GM19238 (cell line): Measurements from ENCODE around the gene PKNOX2.

Experiments used
- DNase-seq: peaks from one replicate; pipeline ENCODE4 v3.0.0; 2011; ENCODE audit warnings: low spot score; ENCODE audit not compliant: insufficient read length

The PKNOX2 gene

GRCh38 chr11:125258291-125259032 lies 93.9 kb downstream of the PKNOX2 start:
- DNase-seq = no peak

- no peak for DNase-seq
These were observed 97.0 kb downstream of the PKNOX2 start for GRCh38 chr11:125261588-125261987.

- no peak for DNase-seq
These were observed 97.8 kb downstream of the PKNOX2 start for GRCh38 chr11:125262194-125262829.

- no peak for DNase-seq
These were observed 98.3 kb downstream of the PKNOX2 start for GRCh38 chr11:125262830-125263218.

- no peak for DNase-seq
These were observed 98.8 kb downstream of the PKNOX2 start for GRCh38 chr11:125263268-125263790.

- no peak for DNase-seq
These were observed 99.8 kb downstream of the PKNOX2 start for GRCh38 chr11:125264100-125265022.

- DNase-seq = no peak
These were observed 103.0 kb downstream of the PKNOX2 start for GRCh38 chr11:125267548-125267947.

- no peak for DNase-seq
These were observed 104.1 kb downstream of the PKNOX2 start for GRCh38 chr11:125268611-125269010.

- DNase-seq = no peak
These were observed 105.6 kb downstream of the PKNOX2 start for GRCh38 chr11:125270106-125270505.

GRCh38 chr11:125270711-125271110 lies 106.2 kb downstream of the PKNOX2 start:
- no peak for DNase-seq

- no peak for DNase-seq
These were observed 107.0 kb downstream of the PKNOX2 start for GRCh38 chr11:125271483-125272091.

- DNase-seq = no peak
These were observed 107.5 kb downstream of the PKNOX2 start for GRCh38 chr11:125272092-125272491.

GRCh38 chr11:125272821-125273220 lies 108.3 kb downstream of the PKNOX2 start:
- DNase-seq = no peak

- DNase-seq = no peak
These were observed 109.0 kb downstream of the PKNOX2 start for GRCh38 chr11:125273519-125274000.

- DNase-seq = no peak
These were observed 109.8 kb downstream of the PKNOX2 start for GRCh38 chr11:125274309-125274708.

GRCh38 chr11:125274774-125275173 lies 110.2 kb downstream of the PKNOX2 start:
- DNase-seq = no peak

- DNase-seq = no peak
These were observed 111.5 kb downstream of the PKNOX2 start for GRCh38 chr11:125275905-125276618.

- no peak for DNase-seq
These were observed 112.0 kb downstream of the PKNOX2 start for GRCh38 chr11:125276619-125276976.

GRCh38 chr11:125279676-125280418 lies 115.3 kb downstream of the PKNOX2 start:
- DNase-seq = no peak

GRCh38 chr11:125280646-125281045 lies 116.1 kb downstream of the PKNOX2 start:
- no peak for DNase-seq
